Prostate gland (tissue), 2 donors: Measurements from ENCODE around the gene ATP6V1B1.

ENCODE experiments used
- POLR2A ChIP-seq: fragments of 450-650 bp; IDR thresholded peaks from one replicate; pipeline ENCODE4 v1.6.1; 2016; ENCODE audit warnings: antibody characterized with exemption, mild to moderate bottlenecking
- POLR2AphosphoS5 ChIP-seq: sonication (generic); formaldehyde crosslinking; IDR thresholded peaks from one replicate; pipeline ENCODE4 v1.6.1; 2017; ENCODE audit warnings: antibody characterized with exemption
- TF ChIP-seq, protein P1 (sequence below), 4 experiments: fragments of 200-600 bp in 2 of 4; fragments of 450-650 bp in 2 of 4; sonication (generic) in 2 of 4; IDR thresholded peaks; 1 replicate in 3 of 4; 2 replicates in 1 of 4; pipeline ENCODE4 v1.5.1; 2016 to 2019; ENCODE audit warnings: antibody characterized with exemption in 4 of 4, mild to moderate bottlenecking in 2 of 4, moderate library complexity in 2 of 4

DNA sequence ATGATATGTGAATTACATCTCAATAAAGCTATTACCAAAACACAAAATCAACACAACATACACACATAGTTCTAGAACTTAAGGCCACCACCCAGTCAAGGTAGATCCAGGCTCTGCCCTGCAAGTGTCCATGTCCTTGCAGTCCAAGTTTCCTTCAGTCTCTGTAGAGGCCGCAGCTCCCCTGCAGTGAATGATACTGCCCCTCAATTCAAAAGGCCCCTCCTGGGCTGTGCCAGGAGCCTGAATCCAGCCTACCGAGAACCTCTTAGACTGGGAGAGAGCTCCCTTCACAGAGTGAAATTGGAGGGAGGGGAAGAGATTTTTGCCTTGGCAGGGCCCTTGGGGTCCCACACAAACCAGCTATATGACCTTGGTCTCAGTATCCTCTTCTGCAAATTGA, 42.5 kb upstream of the ATP6V1B1 start:
- TF ChIP-seq, protein P1, sequence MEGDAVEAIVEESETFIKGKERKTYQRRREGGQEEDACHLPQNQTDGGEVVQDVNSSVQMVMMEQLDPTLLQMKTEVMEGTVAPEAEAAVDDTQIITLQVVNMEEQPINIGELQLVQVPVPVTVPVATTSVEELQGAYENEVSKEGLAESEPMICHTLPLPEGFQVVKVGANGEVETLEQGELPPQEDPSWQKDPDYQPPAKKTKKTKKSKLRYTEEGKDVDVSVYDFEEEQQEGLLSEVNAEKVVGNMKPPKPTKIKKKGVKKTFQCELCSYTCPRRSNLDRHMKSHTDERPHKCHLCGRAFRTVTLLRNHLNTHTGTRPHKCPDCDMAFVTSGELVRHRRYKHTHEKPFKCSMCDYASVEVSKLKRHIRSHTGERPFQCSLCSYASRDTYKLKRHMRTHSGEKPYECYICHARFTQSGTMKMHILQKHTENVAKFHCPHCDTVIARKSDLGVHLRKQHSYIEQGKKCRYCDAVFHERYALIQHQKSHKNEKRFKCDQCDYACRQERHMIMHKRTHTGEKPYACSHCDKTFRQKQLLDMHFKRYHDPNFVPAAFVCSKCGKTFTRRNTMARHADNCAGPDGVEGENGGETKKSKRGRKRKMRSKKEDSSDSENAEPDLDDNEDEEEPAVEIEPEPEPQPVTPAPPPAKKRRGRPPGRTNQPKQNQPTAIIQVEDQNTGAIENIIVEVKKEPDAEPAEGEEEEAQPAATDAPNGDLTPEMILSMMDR (IDR thresholded peaks at IDR 0.05) = no peak
- TF ChIP-seq POLR2AphosphoS5 (no peak), POLR2A (no peak)
